WTC11 (cell line): ENCODE measurements around the gene C2orf66. TPM values are rescaled to one million over a fixed set of nuclear protein-coding genes. Genes with fewer than 3 reads are reported as not detected.

ENCODE experiments used
- ATAC-seq: fragments of 200-7000 bp; cut with Tn5 transposase; 2 replicates; pipeline ENCODE4 v1.10.0; 2021; ENCODE audit warnings: mild to moderate bottlenecking, moderate library complexity
- CTCF ChIA-PET: fragments of 300-600 bp; sonication (Branson Sonifier 250); formaldehyde crosslinking; loops from one replicate; lab custom pipeline; 2021; ENCODE audit warnings: antibody characterized with exemption; lab: Charles Lee
- POLR2A ChIA-PET: fragments of 350-600 bp; sonication (Branson Sonifier 250); formaldehyde crosslinking; loops from one replicate; lab custom pipeline; 2021; ENCODE audit warnings: antibody characterized with exemption; lab: Charles Lee
- DNase-seq: peaks from one replicate; pipeline ENCODE4 v3.0.0; 2021; ENCODE audit warnings: low spot score
- H3K27ac Mint-ChIP-seq: 2 replicates; pipeline ENCODE4 v1.8.0; 2021; ENCODE audit warnings: mixed read lengths
- H3K27me3 Mint-ChIP-seq: 2 replicates; pipeline ENCODE4 v1.8.0; 2021; ENCODE audit warnings: low read depth, mild to moderate bottlenecking, moderate library complexity, mixed read lengths
- H3K36me3 Mint-ChIP-seq: 2 replicates; pipeline ENCODE4 v1.8.0; 2021; ENCODE audit warnings: mixed read lengths
- H3K4me1 Mint-ChIP-seq: 2 replicates; pipeline ENCODE4 v1.8.0; 2022; ENCODE audit warnings: mixed read lengths
- H3K4me3 Mint-ChIP-seq: 2 replicates; pipeline ENCODE4 v1.8.0; 2021; ENCODE audit warnings: mild to moderate bottlenecking, moderate library complexity, mixed read lengths
- H3K9me3 Mint-ChIP-seq: 2 replicates; pipeline ENCODE4 v1.8.0; 2021; ENCODE audit warnings: mixed read lengths
- ELF4 ChIP-seq: sonication (generic); formaldehyde crosslinking; IDR thresholded peaks from 2 replicates; pipeline ENCODE4 v1.8.1; 2022; ENCODE audit warnings: low read depth, mild to moderate bottlenecking, moderate library complexity, missing genetic modification reagents
- EMX1 ChIP-seq: fragments of 250-450 bp; sonication (Bioruptor Pico); IDR thresholded peaks from 2 replicates; pipeline ENCODE4 v1.8.0; 2021; ENCODE audit warnings: mild to moderate bottlenecking
- ESRRA ChIP-seq: sonication (generic); formaldehyde crosslinking; IDR thresholded peaks from 2 replicates; pipeline ENCODE4 v1.8.1; 2022; ENCODE audit warnings: mild to moderate bottlenecking, missing genetic modification reagents, borderline replicate concordance
- NFATC4 ChIP-seq: fragments of 250-450 bp; sonication (Bioruptor Pico); IDR thresholded peaks from 2 replicates; pipeline ENCODE4 v1.9.0; 2021; ENCODE audit warnings: mild to moderate bottlenecking
- NFE2L1 ChIP-seq: sonication (generic); formaldehyde crosslinking; IDR thresholded peaks from 2 replicates; pipeline ENCODE4 v1.8.1; 2023; ENCODE audit warnings: missing genetic modification reagents
- NR2C2 ChIP-seq: sonication (generic); formaldehyde crosslinking; IDR thresholded peaks from 2 replicates; pipeline ENCODE4 v1.8.0; 2022; ENCODE audit warnings: mild to moderate bottlenecking, missing genetic modification reagents
- OVOL2 ChIP-seq: fragments of 250-450 bp; sonication (Bioruptor Pico); IDR thresholded peaks from 2 replicates; pipeline ENCODE4 v1.9.0; 2021; ENCODE audit warnings: mild to moderate bottlenecking, borderline replicate concordance
- RELA ChIP-seq: sonication (generic); formaldehyde crosslinking; IDR thresholded peaks from 2 replicates; pipeline ENCODE4 v1.8.1; 2022; ENCODE audit warnings: missing genetic modification reagents, mild to moderate bottlenecking, borderline replicate concordance
- RORB ChIP-seq: fragments of 250-450 bp; sonication (Bioruptor Pico); IDR thresholded peaks from 2 replicates; pipeline ENCODE4 v1.9.0; 2021; ENCODE audit warnings: mild to moderate bottlenecking
- SOX15 ChIP-seq: fragments of 250-450 bp; sonication (Bioruptor Pico); IDR thresholded peaks from 2 replicates; pipeline ENCODE4 v1.9.0; 2021; ENCODE audit warnings: mild to moderate bottlenecking
- SP1 ChIP-seq: sonication (generic); formaldehyde crosslinking; conservative IDR thresholded peaks from 2 replicates; pipeline ENCODE4 v1.8.1; 2022; ENCODE audit warnings: missing genetic modification reagents
- TCF7 ChIP-seq: sonication (generic); formaldehyde crosslinking; IDR thresholded peaks from 2 replicates; pipeline ENCODE4 v1.8.0; 2022; ENCODE audit warnings: mild to moderate bottlenecking, low read depth, missing genetic modification reagents, moderate library complexity
- ZNF121 ChIP-seq: sonication (generic); formaldehyde crosslinking; IDR thresholded peaks from 2 replicates; pipeline ENCODE4 v1.8.0; 2023; ENCODE audit warnings: missing genetic modification reagents
- ZNF317 ChIP-seq: sonication (generic); formaldehyde crosslinking; IDR thresholded peaks from 2 replicates; pipeline ENCODE4 v1.8.1; 2023; ENCODE audit warnings: low read depth, mild to moderate bottlenecking, moderate library complexity, missing genetic modification reagents, borderline replicate concordance
- ZNF671 ChIP-seq: fragments of 250-450 bp; sonication (Bioruptor Pico); IDR thresholded peaks from 2 replicates; pipeline ENCODE4 v1.8.0; 2021; ENCODE audit warnings: mild to moderate bottlenecking
- total RNA-seq: library from RNA; stranded (reverse); gene quantifications from 3 replicates; pipeline ENCODE4 v1.2.3, GENCODE V29; 2021
- TF ChIP-seq, protein P1 (sequence below): sonication (generic); formaldehyde crosslinking; IDR thresholded peaks from 2 replicates; pipeline ENCODE4 v1.8.0; 2022; ENCODE audit warnings: mild to moderate bottlenecking, missing genetic modification reagents
- TF ChIP-seq, protein P2 (sequence below): sonication (generic); formaldehyde crosslinking; IDR thresholded peaks from 2 replicates; pipeline ENCODE4 v1.8.0; 2023; ENCODE audit warnings: missing genetic modification reagents
- TF ChIP-seq, protein P3 (sequence below): sonication (generic); formaldehyde crosslinking; IDR thresholded peaks from 2 replicates; pipeline ENCODE4 v1.8.1; 2023; ENCODE audit warnings: mild to moderate bottlenecking, missing genetic modification reagents
- TF ChIP-seq, protein P4 (sequence below): sonication (generic); formaldehyde crosslinking; conservative IDR thresholded peaks from 2 replicates; pipeline ENCODE4 v1.8.1; 2023; ENCODE audit warnings: mild to moderate bottlenecking, low read depth, missing genetic modification reagents, moderate library complexity
- TF ChIP-seq, protein P5 (sequence below): fragments of 200-600 bp; IDR thresholded peaks from 2 replicates; pipeline ENCODE4 v1.8.0; 2022; ENCODE audit warnings: antibody characterized with exemption
- TF ChIP-seq, protein P6 (sequence below): sonication (generic); formaldehyde crosslinking; IDR thresholded peaks from 2 replicates; pipeline ENCODE4 v1.8.1; 2023; ENCODE audit warnings: mild to moderate bottlenecking, missing genetic modification reagents, moderate library complexity
- TF ChIP-seq, protein P7 (sequence below): sonication (generic); formaldehyde crosslinking; conservative IDR thresholded peaks from 2 replicates; pipeline ENCODE4 v1.8.1; 2022; ENCODE audit warnings: mild to moderate bottlenecking, missing genetic modification reagents
- TF ChIP-seq, protein P8 (sequence below): sonication (generic); formaldehyde crosslinking; IDR thresholded peaks from 2 replicates; pipeline ENCODE4 v1.8.1; 2022; ENCODE audit warnings: mild to moderate bottlenecking, moderate library complexity, missing genetic modification reagents

The C2orf66 gene
- total RNA-seq, 1 experiment from 2014 or later: not detected

DNA sequence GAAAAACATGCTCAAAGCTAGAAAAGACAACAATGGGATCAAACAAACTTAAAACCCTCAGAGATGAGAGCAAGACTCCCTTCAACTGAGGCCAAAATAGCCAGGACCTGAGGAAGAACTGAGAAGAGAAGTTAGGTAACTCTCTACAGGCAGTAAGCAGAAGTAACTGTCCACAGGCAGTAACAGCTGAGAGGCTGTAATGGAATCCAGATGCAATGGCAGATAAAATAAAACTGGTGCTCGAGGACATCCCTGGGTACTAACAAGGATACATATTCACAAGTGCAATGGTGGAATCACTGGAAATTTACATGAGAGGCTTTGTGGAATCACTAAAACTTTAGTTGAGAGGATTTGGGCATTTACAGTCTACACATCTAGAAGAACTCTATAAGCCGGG is 30.4 kb upstream of the C2orf66 start:
- DNase-seq (no peak), ATAC-seq (no peak)
- H3K4me3 Mint-ChIP-seq: no peak overlapping the region
- no peaks in the 10 kb centered on the region for H3K27me3 Mint-ChIP-seq
- ChIA-PET POLR2A (no interaction called here), CTCF (no interaction called here)
- TF ChIP-seq ESRRA (CRISPR knock-in tag): no peak
- TF ChIP-seq, protein P1, sequence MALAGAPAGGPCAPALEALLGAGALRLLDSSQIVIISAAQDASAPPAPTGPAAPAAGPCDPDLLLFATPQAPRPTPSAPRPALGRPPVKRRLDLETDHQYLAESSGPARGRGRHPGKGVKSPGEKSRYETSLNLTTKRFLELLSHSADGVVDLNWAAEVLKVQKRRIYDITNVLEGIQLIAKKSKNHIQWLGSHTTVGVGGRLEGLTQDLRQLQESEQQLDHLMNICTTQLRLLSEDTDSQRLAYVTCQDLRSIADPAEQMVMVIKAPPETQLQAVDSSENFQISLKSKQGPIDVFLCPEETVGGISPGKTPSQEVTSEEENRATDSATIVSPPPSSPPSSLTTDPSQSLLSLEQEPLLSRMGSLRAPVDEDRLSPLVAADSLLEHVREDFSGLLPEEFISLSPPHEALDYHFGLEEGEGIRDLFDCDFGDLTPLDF (CRISPR knock-in tag): no peak
- TF ChIP-seq, protein P2, sequence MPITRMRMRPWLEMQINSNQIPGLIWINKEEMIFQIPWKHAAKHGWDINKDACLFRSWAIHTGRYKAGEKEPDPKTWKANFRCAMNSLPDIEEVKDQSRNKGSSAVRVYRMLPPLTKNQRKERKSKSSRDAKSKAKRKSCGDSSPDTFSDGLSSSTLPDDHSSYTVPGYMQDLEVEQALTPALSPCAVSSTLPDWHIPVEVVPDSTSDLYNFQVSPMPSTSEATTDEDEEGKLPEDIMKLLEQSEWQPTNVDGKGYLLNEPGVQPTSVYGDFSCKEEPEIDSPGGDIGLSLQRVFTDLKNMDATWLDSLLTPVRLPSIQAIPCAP (CRISPR knock-in tag): no peak
- no peak for TF ChIP-seq ZNF317 (CRISPR knock-in tag)
- TF ChIP-seq OVOL2 (CRISPR knock-in tag): no peak
- no peak for TF ChIP-seq ELF4
- TF ChIP-seq RORB (CRISPR knock-in tag): no peak
- TF ChIP-seq NR2C2 (CRISPR knock-in tag): no peak
- TF ChIP-seq, protein P3, sequence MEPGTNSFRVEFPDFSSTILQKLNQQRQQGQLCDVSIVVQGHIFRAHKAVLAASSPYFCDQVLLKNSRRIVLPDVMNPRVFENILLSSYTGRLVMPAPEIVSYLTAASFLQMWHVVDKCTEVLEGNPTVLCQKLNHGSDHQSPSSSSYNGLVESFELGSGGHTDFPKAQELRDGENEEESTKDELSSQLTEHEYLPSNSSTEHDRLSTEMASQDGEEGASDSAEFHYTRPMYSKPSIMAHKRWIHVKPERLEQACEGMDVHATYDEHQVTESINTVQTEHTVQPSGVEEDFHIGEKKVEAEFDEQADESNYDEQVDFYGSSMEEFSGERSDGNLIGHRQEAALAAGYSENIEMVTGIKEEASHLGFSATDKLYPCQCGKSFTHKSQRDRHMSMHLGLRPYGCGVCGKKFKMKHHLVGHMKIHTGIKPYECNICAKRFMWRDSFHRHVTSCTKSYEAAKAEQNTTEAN: no peak
- TF ChIP-seq, protein P4, sequence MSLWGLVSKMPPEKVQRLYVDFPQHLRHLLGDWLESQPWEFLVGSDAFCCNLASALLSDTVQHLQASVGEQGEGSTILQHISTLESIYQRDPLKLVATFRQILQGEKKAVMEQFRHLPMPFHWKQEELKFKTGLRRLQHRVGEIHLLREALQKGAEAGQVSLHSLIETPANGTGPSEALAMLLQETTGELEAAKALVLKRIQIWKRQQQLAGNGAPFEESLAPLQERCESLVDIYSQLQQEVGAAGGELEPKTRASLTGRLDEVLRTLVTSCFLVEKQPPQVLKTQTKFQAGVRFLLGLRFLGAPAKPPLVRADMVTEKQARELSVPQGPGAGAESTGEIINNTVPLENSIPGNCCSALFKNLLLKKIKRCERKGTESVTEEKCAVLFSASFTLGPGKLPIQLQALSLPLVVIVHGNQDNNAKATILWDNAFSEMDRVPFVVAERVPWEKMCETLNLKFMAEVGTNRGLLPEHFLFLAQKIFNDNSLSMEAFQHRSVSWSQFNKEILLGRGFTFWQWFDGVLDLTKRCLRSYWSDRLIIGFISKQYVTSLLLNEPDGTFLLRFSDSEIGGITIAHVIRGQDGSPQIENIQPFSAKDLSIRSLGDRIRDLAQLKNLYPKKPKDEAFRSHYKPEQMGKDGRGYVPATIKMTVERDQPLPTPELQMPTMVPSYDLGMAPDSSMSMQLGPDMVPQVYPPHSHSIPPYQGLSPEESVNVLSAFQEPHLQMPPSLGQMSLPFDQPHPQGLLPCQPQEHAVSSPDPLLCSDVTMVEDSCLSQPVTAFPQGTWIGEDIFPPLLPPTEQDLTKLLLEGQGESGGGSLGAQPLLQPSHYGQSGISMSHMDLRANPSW (CRISPR knock-in tag): no peak
- TF ChIP-seq ZNF121 (CRISPR knock-in tag): no peak
- TF ChIP-seq, protein P5, sequence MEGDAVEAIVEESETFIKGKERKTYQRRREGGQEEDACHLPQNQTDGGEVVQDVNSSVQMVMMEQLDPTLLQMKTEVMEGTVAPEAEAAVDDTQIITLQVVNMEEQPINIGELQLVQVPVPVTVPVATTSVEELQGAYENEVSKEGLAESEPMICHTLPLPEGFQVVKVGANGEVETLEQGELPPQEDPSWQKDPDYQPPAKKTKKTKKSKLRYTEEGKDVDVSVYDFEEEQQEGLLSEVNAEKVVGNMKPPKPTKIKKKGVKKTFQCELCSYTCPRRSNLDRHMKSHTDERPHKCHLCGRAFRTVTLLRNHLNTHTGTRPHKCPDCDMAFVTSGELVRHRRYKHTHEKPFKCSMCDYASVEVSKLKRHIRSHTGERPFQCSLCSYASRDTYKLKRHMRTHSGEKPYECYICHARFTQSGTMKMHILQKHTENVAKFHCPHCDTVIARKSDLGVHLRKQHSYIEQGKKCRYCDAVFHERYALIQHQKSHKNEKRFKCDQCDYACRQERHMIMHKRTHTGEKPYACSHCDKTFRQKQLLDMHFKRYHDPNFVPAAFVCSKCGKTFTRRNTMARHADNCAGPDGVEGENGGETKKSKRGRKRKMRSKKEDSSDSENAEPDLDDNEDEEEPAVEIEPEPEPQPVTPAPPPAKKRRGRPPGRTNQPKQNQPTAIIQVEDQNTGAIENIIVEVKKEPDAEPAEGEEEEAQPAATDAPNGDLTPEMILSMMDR: no peak
- TF ChIP-seq TCF7 (CRISPR knock-in tag): no peak
- TF ChIP-seq, protein P6, sequence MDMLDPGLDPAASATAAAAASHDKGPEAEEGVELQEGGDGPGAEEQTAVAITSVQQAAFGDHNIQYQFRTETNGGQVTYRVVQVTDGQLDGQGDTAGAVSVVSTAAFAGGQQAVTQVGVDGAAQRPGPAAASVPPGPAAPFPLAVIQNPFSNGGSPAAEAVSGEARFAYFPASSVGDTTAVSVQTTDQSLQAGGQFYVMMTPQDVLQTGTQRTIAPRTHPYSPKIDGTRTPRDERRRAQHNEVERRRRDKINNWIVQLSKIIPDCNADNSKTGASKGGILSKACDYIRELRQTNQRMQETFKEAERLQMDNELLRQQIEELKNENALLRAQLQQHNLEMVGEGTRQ: no peak
- no peaks in the 10 kb centered on the region for H3K9me3 Mint-ChIP-seq
- no peaks in the 10 kb centered on the region for H3K4me1 Mint-ChIP-seq
- H3K27ac Mint-ChIP-seq: no peak overlapping the region
- peaks cover 19% of the 10 kb centered on the region for H3K36me3 Mint-ChIP-seq

DNA sequence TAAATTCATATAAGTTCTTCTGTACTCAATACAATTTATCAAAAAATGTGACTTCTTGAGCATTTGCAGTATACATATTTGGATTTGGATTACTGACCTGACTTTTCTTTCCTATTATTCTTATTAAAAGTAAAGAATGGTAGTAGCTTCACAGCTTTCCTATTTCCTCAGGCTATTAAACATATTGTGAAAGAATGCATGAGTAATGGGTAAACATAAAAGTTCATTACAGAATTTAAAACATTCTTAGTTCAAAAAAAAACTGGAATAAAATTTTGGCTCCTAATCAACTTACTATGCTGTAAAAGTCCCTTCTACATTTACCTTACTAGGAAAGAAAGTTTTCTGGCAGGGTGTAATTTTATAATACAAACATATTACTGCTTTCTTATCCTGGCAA is 27.3 kb upstream of the C2orf66 start:
- Mint-ChIP-seq H3K27ac (no peak overlapping the region), H3K4me3 (no peak overlapping the region), H3K9me3 (no peaks in the 10 kb centered on the region), H3K36me3 (peaks cover 13% of the 10 kb centered on the region), H3K4me1 (no peaks in the 10 kb centered on the region), H3K27me3 (no peaks in the 10 kb centered on the region)
- TF ChIP-seq ZNF671: no peak
- CTCF ChIA-PET: no interaction called here
- DNase-seq (no peak), ATAC-seq (no peak)
- POLR2A ChIA-PET: no interaction called here

DNA sequence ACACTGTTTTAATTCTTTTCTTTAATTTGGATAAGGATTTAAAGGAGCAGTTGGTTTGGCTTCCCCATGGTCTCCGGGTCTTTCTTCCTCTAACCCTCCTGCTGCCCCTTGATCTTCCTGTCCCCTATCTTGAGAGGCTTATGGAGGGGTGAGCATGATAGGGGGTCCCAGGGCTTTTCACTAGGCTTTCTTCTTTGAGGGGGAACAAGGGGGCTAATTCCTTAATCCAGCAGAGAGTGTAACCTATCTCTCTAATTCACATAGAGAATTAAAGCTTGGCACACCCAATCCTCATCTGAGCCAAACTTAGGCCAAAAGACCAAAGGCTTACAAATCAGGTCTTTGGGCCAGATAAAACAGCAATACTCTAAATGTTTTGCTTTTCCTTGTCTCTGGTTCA is 21.5 kb upstream of the C2orf66 start:
- Mint-ChIP-seq H3K4me3 (no peak overlapping the region), H3K4me1 (peaks cover 11% of the 10 kb centered on the region), H3K36me3 (no peaks in the 10 kb centered on the region), H3K27me3 (no peaks in the 10 kb centered on the region), H3K9me3 (no peaks in the 10 kb centered on the region), H3K27ac (no peak overlapping the region; the same call in 1 of the 2 replicates)
- DNase-seq (no peak), ATAC-seq (no peak)
- ChIA-PET POLR2A (no interaction called here), CTCF (no interaction called here)
- TF ChIP-seq EMX1 (CRISPR knock-in tag): no peak
- no peak for TF ChIP-seq NFATC4 (CRISPR knock-in tag)
- TF ChIP-seq, protein P7, sequence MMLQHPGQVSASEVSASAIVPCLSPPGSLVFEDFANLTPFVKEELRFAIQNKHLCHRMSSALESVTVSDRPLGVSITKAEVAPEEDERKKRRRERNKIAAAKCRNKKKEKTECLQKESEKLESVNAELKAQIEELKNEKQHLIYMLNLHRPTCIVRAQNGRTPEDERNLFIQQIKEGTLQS (CRISPR knock-in tag): no peak
- TF ChIP-seq RELA: no peak
- TF ChIP-seq, protein P8, sequence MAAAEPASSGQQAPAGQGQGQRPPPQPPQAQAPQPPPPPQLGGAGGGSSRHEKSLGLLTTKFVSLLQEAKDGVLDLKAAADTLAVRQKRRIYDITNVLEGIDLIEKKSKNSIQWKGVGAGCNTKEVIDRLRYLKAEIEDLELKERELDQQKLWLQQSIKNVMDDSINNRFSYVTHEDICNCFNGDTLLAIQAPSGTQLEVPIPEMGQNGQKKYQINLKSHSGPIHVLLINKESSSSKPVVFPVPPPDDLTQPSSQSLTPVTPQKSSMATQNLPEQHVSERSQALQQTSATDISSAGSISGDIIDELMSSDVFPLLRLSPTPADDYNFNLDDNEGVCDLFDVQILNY (CRISPR knock-in tag): no peak
- TF ChIP-seq SP1: no peak
- TF ChIP-seq SOX15 (CRISPR knock-in tag): no peak
- no peak for TF ChIP-seq NFE2L1 (CRISPR knock-in tag)
